HG02870 (cell line): ENCODE results near the gene FHOD3.
"Not testable (repeated sequence)": the region's sequence is repeated elsewhere in the genome, so short reads cannot be mapped to it uniquely, and the experiment has no call there.

ENCODE experiments used
- ATAC-seq: cut with Tn5 transposase; IDR thresholded peaks from one replicate; pipeline ENCODE4 v1.9.1; 2021; ENCODE audit warnings: mild to moderate bottlenecking, moderate library complexity; ENCODE audit not compliant: unreplicated experiment

FHOD3 gene

DNA sequence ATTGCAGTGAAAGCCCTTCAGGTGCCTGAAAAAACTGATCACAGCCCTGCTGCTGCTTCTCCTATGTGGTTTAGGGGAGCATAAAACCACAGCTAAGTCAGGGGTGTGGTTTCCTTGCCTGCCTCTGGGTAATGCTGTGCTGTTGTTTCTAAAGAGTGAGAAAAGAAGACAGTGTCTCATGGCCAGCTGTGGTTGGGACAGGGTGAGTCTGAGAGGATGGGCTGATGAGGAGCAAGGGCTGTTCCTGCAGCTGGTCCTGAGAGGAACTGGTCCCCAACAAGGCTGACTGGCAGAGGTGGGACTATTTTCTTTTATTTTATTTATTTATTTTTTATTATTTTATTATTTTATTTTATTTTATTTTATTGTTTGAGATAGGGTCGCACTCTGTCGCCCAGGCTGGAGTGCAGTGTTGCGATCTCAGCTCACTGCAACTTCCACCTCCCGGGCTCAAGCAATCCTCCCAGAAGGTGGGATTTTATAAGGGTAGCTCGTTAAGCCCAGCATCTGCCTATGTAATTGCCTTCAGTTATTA is 236.7 kb downstream of the FHOD3 start:
- ATAC-seq: peak; percentile 70

DNA sequence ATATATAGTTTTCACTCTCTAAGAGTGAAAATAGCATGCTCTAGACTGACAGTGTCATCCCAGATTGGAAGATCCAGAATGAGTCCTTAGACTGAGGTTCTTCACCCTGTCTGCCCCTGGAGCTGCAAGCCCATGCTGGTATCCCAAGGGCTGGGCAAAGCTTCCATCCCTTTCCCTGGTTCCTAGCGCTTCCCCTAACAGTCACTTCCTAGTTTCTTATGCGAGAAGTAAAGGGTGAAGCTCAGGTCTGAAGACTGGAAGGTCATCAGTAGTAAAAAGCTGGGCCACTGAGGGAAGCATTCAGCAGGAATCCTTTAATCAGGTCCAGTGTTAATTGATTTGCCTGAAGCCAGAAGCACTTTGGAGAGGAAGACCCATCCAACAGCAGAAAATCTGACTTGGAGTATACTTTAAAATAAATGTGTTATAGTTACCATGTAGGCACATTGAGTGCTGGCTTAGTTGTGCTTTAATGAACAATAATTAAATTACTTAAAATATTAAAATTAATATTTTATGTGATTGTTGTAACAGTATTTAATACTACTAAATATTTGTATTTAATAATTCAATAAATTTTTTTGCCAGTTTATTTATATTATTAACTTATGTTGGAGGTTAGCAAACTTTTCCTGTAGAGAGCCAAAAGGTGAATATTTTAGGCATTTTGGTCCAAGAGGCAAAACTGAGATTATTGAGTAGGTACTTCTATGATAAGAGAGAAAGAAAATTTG is 237.9 kb downstream of the FHOD3 start:
- no peak for ATAC-seq

DNA sequence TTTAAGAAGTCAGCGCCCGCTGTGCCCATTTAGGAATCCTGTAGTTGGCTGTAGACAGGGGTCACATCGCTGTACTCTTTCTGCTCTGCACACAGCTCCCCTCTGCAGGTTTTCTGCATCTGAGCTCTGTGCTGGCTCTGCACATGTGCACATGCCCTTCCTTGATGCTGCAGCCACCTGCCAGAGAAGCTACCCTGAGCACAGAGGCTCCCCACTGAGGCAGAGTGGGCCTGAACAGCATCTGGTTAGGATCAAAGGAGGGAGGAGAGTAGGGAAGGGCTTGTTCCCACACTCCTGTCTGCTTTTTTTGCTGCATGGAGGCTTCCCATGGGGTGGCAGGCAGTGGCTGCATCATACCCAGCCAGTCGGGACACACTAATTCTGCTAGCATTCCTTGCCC is 238.9 kb downstream of the FHOD3 start:
- no peak for ATAC-seq

DNA sequence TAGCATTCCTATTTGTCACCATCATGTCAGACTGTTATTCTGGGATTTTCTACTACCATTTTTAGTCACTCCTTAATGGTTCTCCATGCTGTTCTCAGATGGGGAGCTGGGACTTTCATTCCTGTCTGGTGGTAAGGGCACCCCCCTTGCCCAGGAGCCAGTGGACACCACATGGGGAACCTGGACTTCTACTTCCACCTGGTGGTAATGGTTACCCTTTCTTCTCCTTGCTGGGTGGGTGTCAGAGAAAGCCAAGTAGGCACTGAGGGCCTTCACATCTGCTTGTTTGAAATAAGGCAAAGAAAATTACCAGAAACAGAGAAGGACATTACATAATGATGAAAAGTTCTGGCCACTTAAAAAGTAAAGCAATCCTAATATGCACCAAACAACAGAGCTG is 239.8 kb downstream of the FHOD3 start:
- ATAC-seq: no peak

DNA sequence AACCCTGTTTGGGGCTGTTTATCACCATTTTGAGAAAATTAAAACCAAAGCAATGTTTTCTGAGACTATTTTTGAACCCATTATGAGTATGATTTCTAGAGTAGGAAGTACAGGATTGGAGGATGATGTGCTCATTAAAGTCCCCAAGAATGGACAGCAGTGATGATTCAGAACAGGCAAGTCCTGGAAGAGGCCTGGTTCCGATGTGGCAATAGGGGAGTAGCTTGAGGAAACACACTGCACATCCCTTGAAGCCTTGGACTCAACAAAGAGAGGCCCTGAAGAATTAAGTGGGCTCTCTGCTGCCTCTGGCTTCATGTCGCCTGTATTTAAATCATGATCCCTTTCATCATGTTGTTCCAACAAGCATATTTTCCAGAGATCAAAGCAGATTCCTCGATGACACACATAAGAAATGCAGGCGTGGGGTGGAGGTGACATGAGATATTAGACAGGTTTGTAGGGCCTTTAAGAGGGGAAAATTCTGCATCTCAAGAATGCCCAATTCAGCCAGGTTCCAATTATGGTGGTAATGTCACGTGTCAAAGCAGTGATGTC is 242.2 kb downstream of the FHOD3 start:
- ATAC-seq: no peak

DNA sequence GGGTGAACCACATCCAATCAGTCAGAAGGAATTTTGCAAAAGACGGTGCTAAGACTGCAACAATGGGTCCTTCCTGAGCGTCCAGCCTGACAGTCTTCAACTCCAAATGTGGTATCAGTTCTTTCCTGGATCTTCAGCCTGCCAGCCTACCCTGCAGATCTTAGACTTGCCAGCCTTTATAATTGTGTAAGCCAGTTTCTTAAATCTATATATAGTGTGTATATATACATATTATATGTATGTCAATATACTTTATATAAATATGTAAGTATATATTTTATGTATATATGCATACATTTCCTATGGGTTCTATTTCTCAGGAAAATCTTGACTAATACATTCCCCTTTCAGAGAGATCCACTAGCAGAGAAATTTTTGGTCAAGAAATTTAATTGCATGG is 245.5 kb downstream of the FHOD3 start:
- no peak for ATAC-seq

DNA sequence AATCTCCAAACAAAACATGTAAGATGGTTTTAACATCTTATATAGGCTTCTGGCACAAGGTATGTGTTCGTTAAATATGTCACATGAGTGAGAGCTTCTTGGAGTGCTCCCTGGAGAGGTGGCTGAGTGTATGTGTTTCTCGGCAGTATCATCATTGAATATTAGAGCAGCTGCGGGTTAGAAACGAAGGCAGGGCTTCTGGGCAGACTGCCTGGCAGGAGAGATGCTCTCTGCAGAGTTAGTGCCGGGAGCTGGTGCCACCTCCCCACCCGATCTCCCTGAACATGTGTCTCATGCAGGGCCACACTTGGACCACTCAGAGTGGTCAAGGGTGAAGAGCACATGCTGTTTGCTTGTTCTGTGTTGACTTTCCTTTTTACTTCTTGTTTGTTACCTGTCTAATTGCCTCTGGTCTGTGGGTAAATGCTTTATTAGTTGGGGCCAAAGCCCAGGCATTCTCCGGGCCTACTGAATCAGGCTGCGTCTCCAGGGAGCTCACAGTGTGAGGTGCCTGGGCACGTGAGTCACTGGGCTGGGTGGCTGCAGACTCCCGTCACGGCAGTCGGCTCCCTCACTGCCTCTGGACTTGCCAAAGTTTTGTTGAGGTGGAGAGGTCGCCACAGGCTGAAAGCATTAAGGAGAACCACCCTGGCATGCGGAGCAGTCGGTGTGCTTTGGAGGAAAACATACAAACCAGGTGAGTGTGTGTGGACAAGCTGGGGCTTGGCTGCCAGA is 246.6 kb downstream of the FHOD3 start:
- no peak for ATAC-seq

DNA sequence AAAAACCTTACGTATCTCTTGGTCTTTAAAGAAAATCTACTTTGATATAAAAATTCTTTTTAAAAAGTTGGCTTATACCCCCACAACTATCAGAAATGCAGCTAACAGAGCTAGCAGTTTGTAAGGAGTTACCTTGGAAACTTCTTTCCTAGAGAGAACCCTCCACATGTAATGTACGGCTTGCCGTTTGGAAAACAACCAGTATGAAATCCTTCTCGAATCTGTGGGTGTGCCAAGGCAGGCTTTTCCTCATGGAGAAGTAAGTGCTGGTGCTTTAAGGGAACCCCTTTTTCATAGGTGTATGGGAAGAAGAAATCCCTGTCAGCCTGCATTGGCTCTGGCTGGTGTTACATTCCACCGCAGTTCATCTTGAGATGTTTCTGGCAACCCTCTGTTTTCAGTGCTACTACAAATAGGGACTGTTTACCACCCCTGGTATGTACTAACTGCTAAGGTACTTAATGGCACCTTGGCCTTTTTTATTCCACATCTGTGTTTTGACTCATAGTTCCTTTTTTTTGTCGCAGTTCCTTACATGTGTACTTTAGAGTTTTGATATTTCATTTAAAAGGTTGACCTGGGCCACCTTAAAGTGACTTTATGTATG is 248.4 kb downstream of the FHOD3 start:
- ATAC-seq: no peak

DNA sequence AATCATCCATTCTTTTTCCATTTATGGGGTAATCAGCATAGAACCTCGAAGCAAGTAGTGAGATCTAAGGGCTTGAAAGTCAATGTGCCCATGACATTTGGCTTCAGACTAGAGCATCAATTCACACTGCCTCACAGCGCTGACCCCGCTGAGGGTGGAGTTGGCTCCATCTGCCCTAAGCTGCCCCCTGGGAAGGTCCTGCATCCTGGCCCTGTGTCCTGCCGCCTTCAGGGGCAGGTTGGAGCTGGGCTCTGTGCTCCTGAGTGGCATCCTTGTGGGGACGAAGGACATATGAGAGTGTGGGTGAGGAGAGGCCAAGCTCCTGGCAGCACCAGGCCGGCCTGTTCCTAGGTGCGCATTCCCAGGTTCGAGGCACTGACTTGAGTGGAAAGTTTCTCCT is 249.4 kb downstream of the FHOD3 start:
- no peak for ATAC-seq

DNA sequence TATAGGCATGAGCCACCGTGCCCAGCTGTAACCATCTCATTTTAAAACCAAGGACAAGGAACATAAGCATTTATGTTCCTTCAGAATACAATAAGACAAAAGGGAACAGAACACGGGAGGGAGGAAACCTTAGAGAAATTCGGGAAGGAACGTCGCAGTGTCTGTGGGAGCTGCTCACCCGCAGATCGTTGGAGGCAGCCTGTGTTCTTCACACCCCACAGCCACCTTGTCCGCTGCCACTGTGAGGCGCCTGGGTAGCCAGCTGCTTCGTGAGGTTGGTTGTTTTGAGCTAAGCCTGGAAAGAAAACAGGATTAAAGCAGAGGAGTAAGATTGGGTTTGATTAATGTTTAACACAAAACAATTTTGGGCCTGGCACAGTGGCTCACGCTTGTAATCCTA is 250.0 kb downstream of the FHOD3 start:
- no peak for ATAC-seq

DNA sequence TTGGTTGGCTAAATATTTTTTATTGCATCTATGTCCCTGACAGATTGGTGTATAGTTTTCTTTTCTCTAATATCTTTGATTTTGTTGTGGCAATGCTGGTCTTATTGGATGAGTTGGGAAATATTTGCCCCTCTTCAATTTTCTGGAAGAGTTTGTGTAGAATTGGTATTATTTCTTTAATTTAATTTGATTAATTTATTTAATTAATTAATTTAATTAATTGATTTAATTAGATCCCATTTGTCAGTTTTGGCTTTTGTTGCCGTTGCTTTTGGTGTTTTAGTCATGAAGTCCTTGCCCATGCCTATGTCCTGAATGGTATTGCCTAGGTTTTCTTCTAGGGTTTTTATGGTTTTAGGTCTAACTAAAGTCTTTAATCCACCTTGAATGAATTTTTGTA is 253.8 kb downstream of the FHOD3 start:
- not testable (repeated sequence) for ATAC-seq

DNA sequence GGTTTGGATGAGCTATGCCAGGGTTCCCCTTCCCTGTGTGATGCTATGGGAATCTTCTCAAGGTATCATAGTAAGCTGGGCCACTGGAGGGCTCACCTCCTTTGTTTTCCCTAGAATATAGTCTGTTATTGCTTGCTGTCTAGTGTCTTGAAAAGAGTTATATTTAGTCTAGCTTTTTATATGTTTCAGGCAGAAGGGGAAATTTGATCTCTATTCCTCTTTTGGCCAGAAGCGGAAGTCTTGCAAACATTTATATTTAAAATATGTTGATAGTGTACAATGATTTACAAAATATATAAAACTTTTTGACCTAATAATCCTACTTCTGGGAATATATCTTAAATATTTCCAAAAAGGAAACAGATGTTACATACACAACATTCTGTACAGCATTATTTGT is 260.7 kb downstream of the FHOD3 start:
- ATAC-seq: no peak

DNA sequence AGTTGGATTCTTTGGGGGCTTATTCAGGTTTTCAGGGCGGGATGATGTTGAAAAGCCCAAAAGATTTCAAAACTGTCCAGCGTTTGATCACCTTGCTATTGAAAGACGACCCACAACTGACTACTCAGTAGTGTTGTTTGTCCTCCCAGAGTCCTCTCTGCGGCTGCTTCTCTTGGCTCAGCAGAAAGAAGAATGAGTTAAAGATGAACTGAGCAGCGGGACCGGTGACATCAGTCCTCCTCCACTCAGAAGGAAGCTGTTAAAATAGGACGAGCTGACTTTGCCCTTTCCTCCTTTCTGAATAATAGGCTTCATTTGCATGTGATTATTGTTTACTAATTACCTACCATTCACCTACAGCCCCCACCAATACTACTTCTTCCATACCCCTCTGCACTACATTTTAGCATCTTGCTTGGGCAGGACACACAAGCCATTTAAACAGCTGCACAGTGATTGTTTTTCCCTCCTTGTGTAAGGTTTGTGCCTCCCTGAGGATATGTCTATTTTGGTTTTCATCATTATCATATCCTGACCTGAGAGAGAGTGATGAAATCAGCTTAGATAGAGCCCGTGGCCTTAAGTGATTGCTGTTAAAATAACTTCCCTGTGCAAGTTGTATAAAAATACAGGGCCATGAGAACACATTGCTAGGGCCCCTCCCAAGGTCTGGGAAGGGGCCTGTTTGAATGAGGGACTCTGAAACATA is 261.8 kb downstream of the FHOD3 start:
- no peak for ATAC-seq

DNA sequence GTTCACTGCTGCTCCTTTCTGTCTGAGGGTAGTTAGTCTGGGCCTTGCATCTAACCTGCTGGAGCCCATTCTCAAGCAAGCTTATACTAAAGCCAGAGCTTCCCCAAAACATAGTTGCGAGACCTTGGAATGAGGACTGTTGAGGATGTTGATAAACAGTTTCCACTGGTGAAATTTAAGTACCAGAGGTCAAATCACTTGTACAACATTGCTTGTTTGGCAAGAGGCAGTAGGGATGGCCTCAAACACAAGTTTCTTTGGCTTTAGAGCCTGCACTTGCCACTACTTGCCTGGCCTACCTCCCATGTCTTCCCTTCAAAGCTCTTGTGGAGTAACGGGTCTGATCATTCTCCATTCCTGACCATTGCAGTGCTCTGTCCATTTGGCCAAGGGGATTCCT is 262.7 kb downstream of the FHOD3 start:
- no peak for ATAC-seq

DNA sequence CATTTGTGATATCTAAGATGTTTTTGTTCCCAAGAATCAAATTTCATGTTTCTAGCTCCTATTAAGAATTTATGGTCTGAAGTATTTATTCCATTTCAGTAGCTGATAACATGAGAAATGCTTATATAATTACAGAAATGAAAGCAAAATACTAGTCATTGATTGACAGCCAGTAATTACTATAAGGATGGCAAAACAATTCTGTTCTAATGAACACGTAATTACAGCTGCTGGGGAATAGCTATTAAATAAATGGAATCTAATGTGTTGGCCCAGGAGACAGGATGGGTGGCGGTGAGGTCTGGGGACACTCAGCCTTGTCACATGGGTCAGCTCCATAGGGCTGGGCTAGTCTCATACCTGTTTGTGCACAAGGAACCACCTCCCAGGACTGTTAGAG is 263.5 kb downstream of the FHOD3 start:
- ATAC-seq: no peak

DNA sequence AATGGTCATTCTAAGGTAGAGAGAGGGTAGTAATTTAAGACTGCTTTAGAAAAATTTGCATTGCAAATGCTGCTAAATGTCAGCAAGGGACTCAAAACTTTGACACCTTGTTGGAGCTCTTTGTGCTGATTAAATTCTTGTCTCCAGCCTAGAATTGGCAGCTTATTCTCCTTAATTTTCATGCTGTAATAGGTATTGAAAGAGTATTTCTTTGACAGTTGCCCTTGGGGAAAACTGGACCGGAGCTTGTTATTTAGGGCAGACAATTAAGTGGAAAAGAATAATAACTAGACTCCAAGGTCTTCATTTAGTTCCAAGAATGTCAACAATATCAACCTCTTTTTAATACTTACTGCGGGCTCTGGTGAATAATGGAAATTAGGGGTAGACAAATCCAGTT is 267.3 kb downstream of the FHOD3 start:
- ATAC-seq: no peak

DNA sequence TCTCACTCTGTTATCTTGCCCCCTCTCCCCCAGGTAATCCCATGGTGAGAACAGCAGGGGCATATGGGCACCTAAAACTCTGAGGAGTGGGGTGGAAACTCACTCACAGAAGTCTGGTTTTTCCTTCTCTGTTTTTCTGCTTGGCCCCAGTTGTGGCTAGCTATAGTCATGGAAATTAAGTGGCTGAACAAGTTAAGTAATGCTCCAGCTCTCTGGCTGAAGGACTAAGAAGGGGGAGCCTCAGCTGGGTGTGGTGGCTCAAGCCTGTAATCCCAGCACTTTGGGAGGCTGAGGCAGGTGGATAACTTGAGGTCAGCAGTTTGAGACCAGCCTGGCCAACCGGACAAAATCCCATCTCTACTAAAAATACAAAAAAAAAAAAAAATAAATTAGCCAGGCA is 270.3 kb downstream of the FHOD3 start:
- ATAC-seq: no peak

DNA sequence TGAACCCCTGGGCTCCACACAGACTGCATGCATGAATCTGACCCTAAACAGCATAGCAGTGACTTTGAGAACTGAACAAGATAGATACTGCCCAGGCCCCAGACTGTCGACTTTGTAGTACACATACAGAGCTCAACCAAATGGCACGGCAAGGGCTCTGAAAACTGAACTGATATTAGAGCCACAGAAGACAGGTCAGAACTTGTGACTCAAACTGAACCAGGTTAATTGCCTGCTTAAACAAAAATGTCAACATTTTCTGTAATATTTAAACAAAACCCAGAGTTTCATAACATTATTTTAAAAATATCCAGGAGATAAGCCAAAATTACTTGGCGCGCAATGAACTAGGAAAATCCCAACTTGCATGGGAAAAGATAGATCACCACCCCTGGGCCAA is 271.0 kb downstream of the FHOD3 start:
- no peak for ATAC-seq

DNA sequence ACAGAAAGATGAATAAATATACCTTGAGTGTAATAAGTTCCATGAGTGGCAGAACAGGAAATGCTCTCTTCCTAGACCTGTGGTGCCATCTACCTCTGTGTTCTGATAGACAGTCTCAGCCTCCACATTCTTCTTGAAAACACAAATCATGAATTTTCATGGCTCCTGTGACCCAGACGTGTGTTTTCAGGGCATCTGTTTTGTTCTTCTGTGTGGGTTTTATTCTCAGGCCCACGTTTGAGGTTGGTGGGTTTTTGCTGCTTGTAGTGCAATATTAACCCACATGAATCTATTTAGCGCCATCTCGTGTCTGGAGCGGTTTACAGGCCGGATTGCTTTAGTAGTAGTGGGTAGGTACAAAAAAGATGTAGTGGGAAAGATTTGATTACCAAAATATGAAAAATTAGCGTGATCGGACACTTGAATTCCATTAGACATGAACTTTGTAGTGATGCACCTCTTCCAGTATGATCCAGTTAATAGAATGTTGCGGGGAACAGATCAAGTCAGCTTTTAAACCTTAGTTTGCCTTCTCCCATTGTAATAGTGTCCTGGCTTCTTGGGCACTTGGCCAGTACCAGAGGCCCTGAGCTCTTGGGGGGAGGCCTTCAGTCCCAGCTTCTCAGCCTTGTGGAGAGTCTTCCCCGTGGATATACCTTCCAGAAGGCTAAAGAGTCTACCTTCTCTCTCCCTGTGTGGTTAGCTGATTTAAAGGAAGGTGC is 274.8 kb downstream of the FHOD3 start:
- ATAC-seq: no peak

DNA sequence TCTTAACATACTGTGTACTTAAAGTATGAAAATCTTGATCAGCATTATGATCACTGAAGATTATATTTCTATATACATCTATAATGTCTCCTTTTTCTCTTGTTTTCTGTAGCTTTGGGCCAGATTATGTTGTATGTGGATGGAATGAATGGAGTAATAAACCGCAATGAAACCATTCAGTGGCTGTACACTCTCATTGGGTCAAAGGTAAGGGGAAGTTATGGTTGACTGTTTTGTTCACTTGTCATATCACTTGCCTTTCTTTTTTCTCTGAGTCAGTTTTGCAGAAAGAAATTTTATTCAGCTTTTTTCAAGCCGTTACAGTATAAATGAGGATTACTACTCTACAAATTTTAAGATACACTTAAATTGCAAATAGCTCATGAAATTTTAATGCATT is 278.8 kb downstream of the FHOD3 start:
- no peak for ATAC-seq
